Measurements from ENCODE around the gene TMEM185A.
"Not testable (repeated sequence)": the region's sequence is repeated elsewhere in the genome, so short reads cannot be mapped to it uniquely, and the experiment has no call there.

DNA sequence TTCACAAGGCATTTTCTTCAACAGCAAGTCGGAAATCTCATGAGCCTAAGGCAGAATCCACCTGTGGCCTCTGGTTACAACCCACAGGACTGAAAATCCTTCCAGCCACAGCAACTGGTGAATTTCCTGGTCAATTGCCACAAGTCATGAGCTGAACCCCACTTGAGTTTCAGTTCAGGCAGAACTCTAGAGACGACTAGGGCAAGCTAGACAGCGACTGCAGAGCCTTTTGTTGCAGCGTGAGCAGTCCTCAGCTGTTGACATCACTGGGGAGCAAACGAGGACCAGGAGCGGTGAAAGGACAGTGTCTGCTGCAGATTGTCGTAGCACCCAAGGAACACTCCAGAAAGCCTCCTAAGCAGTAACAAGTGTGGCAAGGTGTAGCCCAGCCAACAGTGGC, 35.6 kb downstream of the TMEM185A start:
- TF ChIP-seq, protein P1, sequence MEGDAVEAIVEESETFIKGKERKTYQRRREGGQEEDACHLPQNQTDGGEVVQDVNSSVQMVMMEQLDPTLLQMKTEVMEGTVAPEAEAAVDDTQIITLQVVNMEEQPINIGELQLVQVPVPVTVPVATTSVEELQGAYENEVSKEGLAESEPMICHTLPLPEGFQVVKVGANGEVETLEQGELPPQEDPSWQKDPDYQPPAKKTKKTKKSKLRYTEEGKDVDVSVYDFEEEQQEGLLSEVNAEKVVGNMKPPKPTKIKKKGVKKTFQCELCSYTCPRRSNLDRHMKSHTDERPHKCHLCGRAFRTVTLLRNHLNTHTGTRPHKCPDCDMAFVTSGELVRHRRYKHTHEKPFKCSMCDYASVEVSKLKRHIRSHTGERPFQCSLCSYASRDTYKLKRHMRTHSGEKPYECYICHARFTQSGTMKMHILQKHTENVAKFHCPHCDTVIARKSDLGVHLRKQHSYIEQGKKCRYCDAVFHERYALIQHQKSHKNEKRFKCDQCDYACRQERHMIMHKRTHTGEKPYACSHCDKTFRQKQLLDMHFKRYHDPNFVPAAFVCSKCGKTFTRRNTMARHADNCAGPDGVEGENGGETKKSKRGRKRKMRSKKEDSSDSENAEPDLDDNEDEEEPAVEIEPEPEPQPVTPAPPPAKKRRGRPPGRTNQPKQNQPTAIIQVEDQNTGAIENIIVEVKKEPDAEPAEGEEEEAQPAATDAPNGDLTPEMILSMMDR (IDR thresholded peaks at IDR 0.05) = not testable (repeated sequence)
- not testable (repeated sequence) for TF ChIP-seq POLR2A (IDR thresholded peaks at IDR 0.05)

All from right lobe of liver (tissue), 4 donors.